Uterus (tissue), 4 donors: ENCODE results near the gene BABAM2. TPM values are rescaled to one million over a fixed set of nuclear protein-coding genes. Genes with fewer than 3 reads are reported as not detected.
"Not testable (repeated sequence)": the region's sequence is repeated elsewhere in the genome, so short reads cannot be mapped to it uniquely, and the experiment has no call there.

ENCODE experiments used
- DNase-seq, 2 donors: peaks; one replicate each; pipeline ENCODE4 v3.0.0-alpha.2; 2019 to 2020
- H3K27ac ChIP-seq, 2 donors: fragments of 200-600 bp; sonication (generic); 1 replicate in 1 of 2; 2 replicates in 1 of 2; pipeline ENCODE4 v1.5.1; 2016 to 2018
- H3K27me3 ChIP-seq, 2 donors: fragments of 200-600 bp; sonication (generic); one replicate each; pipeline ENCODE4 v1.5.1; 2018 to 2019; ENCODE audit warnings: control low read depth in 1 of 2
- H3K36me3 ChIP-seq, 2 donors: fragments of 200-600 bp; sonication (generic); one replicate each; pipeline ENCODE4 v1.5.1; 2019; ENCODE audit warnings: control low read depth in 1 of 2
- H3K4me1 ChIP-seq, 2 donors: fragments of 200-600 bp; sonication (generic); one replicate each; pipeline ENCODE4 v1.5.1; 2018 to 2019; ENCODE audit warnings: control low read depth in 1 of 2
- H3K4me3 ChIP-seq, 2 donors: fragments of 200-600 bp; sonication (generic); 1 replicate in 1 of 2; 2 replicates in 1 of 2; pipeline ENCODE4 v1.5.1; 2018 to 2019; ENCODE audit warnings: mild to moderate bottlenecking in 1 of 2
- H3K9me3 ChIP-seq, 2 donors: fragments of 200-600 bp; sonication (generic); one replicate each; pipeline ENCODE4 v1.5.1; 2019; ENCODE audit warnings: control low read depth in 1 of 2
- POLR2A ChIP-seq, 2 donors: fragments of 450-650 bp; IDR thresholded peaks; one replicate each; pipeline ENCODE4 v1.6.1; 2016; ENCODE audit warnings: antibody characterized with exemption in 2 of 2, mild to moderate bottlenecking in 1 of 2, moderate library complexity in 1 of 2
- intact Hi-C: fragments of 100-400 bp; cut with DNase I; formaldehyde crosslinking; loops from one replicate; pipeline ENCODE4 v1.15.1; 2023; ENCODE audit warnings: low total_unique reads
- total RNA-seq, 4 donors: library from RNA; depleted of rRNA in 3 of 4; stranded (reverse); fragments of >200 nt in 3 of 4; gene quantifications; one replicate each; pipeline versions ENCODE4 v1.1.0 to v1.2.4, GENCODE V29; 2014 to 2023
- TF ChIP-seq, protein P1 (sequence below), 4 experiments: fragments of 200-600 bp in 2 of 4; fragments of 450-650 bp in 2 of 4; sonication (generic) in 2 of 4; IDR thresholded peaks; one replicate each; pipeline ENCODE4 v1.5.1; 2016 to 2019; ENCODE audit warnings: antibody characterized with exemption in 4 of 4, mild to moderate bottlenecking in 2 of 4, moderate library complexity in 1 of 4
- donor health status: DM: yes; HTN: yes; CAD: no.

Gene BABAM2
- total RNA-seq, 4 donors from 2014 or later: 24.1 to 62.1 (median 32.5) TPM

GRCh38 chr2:27972311-27972710 lies 81.8 kb downstream of the BABAM2 start:
- H3K4me1 ChIP-seq: peaks cover 0 to 19% of the 10 kb centered on the region in 2 donors
- H3K27me3 ChIP-seq: no peaks in the 10 kb centered on the region
- H3K9me3 ChIP-seq: no peaks in the 10 kb centered on the region
- TF ChIP-seq, protein P1, sequence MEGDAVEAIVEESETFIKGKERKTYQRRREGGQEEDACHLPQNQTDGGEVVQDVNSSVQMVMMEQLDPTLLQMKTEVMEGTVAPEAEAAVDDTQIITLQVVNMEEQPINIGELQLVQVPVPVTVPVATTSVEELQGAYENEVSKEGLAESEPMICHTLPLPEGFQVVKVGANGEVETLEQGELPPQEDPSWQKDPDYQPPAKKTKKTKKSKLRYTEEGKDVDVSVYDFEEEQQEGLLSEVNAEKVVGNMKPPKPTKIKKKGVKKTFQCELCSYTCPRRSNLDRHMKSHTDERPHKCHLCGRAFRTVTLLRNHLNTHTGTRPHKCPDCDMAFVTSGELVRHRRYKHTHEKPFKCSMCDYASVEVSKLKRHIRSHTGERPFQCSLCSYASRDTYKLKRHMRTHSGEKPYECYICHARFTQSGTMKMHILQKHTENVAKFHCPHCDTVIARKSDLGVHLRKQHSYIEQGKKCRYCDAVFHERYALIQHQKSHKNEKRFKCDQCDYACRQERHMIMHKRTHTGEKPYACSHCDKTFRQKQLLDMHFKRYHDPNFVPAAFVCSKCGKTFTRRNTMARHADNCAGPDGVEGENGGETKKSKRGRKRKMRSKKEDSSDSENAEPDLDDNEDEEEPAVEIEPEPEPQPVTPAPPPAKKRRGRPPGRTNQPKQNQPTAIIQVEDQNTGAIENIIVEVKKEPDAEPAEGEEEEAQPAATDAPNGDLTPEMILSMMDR (IDR thresholded peaks at IDR 0.05): no peak
- TF ChIP-seq POLR2A (IDR thresholded peaks at IDR 0.05): no peak
- intact Hi-C loops: no loop called here
- H3K36me3 ChIP-seq: no peaks in the 10 kb centered on the region
- peak overlapping the region; percentile 23 to 55 for H3K27ac ChIP-seq
- DNase-seq: no peak
- no peak overlapping the region for H3K4me3 ChIP-seq

DNA sequence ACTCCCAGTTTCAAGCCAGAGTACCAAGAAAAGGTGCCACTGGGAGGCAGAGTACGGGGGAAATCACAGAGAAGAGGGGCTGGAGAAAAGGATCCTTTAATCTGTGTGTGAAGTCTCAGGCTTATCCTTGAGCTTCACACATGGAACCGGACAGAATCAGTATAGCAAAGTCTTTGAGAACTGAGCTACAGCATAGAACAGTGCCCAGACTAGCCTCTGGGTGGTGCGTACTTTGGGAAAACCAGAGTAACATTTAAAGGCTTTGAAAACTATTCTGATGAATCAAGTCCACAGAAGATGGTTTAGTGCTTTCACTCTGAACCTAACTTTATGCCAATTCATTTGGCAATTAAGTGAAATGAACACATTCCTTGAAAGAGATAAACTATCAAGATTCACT lies 83.1 kb downstream of the BABAM2 start:
- intact Hi-C loops: no loop called here
- Histone ChIP-seq H3K27me3 (no peaks in the 10 kb centered on the region), H3K36me3 (no peaks in the 10 kb centered on the region), H3K4me3 (no peak overlapping the region), H3K9me3 (no peaks in the 10 kb centered on the region), H3K27ac (no peak overlapping the region), H3K4me1 (peaks cover 0 to 19% of the 10 kb centered on the region in 2 donors)
- DNase-seq: no peak
- TF ChIP-seq, protein P1 (IDR thresholded peaks at IDR 0.05): peak in 3 of 4 experiments; percentile 7 to 20 (median 14)
- TF ChIP-seq POLR2A (IDR thresholded peaks at IDR 0.05): no peak

DNA sequence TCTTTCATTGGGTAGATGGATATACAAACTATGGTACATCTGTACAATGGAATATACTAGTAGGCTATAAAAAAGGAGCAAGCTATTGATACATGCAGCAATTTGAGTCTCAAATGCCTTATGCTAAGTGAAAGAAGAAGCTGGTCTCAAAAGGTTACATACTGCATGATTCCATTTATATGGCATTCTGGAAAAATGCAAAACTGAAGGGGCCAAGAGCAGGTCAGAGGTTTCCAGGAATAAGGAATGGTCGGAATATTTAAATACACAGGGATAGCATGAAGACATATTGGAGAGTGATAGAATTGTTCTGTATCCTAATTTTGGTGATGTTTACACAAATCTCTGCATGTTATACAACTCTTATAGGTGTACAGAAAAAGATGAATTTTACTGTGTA lies 85.8 kb downstream of the BABAM2 start:
- H3K27me3 ChIP-seq: no peaks in the 10 kb centered on the region
- intact Hi-C loops: no loop called here

DNA sequence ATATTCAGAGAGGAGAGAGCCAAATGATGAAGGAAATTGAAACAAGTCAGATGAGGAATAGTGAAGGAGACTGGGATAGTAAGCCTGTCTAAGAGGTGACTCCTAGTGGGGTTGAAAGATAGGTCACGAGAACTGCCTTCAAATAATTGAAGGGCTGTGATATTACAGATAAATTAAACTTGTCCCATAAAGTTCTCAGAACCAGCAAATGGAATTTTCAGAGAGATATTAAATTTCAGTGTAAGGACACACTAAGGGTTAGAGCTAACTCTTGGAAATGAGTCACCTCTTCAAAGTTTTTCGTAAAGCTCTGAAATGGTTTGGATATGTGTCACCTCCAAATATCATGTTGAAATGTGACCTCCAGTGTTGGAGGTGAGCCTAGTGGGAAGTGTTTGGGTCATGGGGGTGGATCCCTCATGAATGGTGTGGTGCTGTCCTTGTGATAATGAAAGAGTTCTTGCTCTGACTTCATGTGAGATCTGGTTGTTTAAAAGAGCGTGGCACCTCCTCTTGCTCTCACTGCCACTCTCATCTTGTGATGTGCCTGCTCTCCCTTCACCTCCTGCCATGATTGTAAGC lies 87.3 kb downstream of the BABAM2 start:
- Histone ChIP-seq H3K36me3 (no peaks in the 10 kb centered on the region), H3K9me3 (no peaks in the 10 kb centered on the region), H3K27me3 (no peaks in the 10 kb centered on the region), H3K4me3 (no peak overlapping the region), H3K4me1 (no peaks in the 10 kb centered on the region), H3K27ac (peak overlapping the region in 1 of 2 donors; percentile 7)
- no peak for TF ChIP-seq POLR2A (IDR thresholded peaks at IDR 0.05)
- TF ChIP-seq, protein P1 (IDR thresholded peaks at IDR 0.05): no peak
- no peak for DNase-seq
- intact Hi-C loops: no loop called here

More for the DNA sequence above, 85.8 kb downstream of the BABAM2 start:
- Histone ChIP-seq H3K4me3 (no peak overlapping the region), H3K36me3 (no peaks in the 10 kb centered on the region), H3K9me3 (no peaks in the 10 kb centered on the region), H3K27ac (no peak overlapping the region), H3K4me1 (peaks cover 0 to 11% of the 10 kb centered on the region in 2 donors)
- TF ChIP-seq POLR2A (IDR thresholded peaks at IDR 0.05): no peak
- TF ChIP-seq, protein P1 (IDR thresholded peaks at IDR 0.05): no peak
- no peak for DNase-seq

DNA sequence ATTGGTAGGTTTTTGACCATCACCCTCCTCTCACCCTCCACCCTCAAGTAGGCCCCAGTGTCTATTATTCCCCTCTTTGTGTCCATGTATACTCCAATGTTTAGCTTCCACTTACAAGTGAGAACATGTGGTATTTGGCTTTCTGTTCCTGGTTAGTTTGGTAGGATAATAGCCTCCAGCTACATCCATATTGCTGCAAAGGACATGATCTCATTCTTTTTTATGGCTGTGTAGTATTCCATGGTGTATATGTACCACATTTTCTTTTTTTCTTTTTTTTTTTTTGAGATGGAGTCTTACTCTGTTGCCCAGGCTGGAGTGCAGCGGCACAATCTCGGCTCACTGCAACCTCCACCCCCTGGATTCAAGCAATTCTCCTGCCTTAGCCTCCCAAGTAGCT lies 88.2 kb downstream of the BABAM2 start:
- DNase-seq, H3K4me3 ChIP-seq, H3K27ac ChIP-seq, H3K9me3 ChIP-seq, H3K36me3 ChIP-seq, H3K27me3 ChIP-seq, intact Hi-C loops, H3K4me1 ChIP-seq: not testable (repeated sequence)

DNA sequence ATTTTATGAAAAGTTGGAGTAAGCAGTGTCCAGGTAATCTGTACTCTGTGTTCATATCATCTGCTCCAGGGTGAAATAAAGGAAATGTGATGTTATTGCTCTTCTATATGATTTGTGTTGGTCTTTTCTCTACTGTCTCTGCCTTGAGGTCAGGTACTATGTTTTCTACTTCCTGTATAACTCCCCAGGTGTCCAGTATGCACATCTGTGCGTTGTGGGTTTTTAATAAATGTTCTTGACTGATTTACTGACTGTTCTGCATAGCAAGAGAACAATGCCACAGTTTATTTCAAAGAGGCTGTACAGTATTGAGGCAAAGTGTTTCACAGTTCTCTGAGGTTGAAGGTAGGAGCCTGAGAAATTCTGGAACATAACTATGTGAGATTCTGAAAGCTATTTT lies 89.7 kb downstream of the BABAM2 start:
- Histone ChIP-seq H3K27ac (no peak overlapping the region), H3K4me1 (no peaks in the 10 kb centered on the region), H3K27me3 (no peaks in the 10 kb centered on the region), H3K9me3 (no peaks in the 10 kb centered on the region), H3K36me3 (no peaks in the 10 kb centered on the region), H3K4me3 (no peak overlapping the region)
- TF ChIP-seq, protein P1 (IDR thresholded peaks at IDR 0.05): no peak
- no peak for TF ChIP-seq POLR2A (IDR thresholded peaks at IDR 0.05)
- intact Hi-C loops: no loop called here
- DNase-seq: no peak
